Midbrain (tissue), 1 donor: Measurements from ENCODE around the gene P2RY2.

Source experiments
- DNase-seq: peaks from one replicate; lab custom pipeline; 2025; lab: John Stamatoyannopoulos, UW

Gene P2RY2

GRCh38 chr11:73218106-73218829 lies at the start of gene P2RY2:
Gene P2RY2 (plus strand): TSS chr11:73218281. CDS start chr11:73234160, 15,879 bp downstream.
- peak; percentile 17 for DNase-seq

DNA sequence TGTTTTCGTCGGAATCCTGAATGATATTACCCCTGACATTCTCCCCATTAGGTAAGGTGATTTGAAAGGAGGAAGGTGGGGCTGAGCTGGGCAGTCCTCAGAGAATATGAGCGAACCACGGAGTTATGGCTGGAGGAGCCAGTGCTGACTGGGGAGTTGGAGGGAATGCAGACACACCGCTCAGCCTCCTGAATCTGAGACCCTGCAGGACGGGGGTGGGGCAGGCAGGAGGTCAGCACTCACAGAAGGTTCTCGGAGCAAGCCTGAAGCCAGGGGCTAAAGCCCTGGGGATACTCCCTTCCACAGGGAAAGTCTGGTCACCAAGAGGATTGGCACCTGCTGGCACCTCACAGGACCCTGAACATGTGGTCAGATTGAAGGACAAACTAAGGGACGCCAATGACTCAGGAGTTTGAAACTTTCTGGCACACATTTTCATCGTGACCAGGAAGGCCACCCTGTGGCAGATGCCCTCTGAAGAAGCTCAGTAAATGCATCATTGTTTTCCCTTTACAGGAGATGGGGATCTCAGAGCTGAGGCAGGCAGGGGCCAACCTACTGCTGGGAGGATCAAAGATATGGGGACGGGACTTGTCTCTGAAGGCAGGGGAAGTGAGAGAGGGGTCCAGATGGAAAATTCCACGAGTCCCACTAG lies 49.0 kb upstream of the P2RY2 start:
- DNase-seq = no peak

DNA sequence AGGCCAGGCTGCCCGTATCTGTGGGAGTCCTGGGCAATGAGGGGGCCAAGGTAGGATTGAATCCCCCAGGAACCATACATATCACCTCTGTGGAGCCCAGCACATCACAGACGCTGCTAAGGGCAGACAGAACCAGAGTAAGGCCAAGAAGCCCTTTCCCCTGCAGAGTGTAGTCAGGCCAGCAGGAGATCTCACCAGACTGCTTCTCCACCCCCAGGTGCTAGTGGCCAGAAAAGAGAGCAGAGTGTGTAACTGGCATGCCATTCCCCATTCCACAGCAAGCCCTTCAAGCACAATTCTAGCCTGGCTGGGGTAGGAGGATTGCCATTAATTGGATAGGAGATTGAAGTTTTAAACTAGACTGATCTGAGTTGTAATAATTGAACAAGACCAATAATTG lies 47.9 kb upstream of the P2RY2 start:
- no peak for DNase-seq

GRCh38 chr11:73171436-73172161 lies 46.5 kb upstream of the P2RY2 start:
- DNase-seq = no peak

DNA sequence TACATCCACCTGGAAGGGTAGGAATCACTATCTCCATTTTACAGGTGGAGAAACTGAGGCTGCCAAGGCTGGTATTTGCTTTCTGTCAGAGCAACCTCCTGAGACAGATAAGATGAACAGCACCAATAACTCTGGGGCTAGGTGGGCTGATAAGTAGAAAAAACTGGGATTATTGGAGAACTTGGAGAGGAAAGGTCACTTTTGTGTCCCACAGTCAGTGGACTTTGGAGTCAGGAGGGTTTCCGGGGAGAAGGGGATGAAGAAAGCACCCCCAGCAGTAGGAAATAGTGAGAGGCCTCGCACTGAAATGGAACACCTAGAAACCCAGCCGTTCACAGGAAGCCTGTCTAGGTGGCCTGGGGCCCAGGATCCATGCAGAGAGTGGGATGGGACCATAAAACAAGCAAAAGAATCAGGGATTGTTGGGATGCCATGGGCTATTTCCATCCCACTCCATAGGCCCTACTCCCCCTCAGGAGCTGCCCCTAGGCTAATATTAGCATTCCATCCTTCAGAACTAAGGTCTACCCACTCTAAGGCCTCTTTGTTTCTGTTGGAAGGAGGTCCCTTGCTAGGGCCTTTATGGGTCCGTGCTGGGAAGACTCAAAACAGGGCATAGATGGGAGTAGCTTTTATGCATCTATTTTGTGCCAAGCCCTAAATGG lies 45.0 kb upstream of the P2RY2 start:
- DNase-seq = no peak

- DNase-seq = no peak
These were observed 44.2 kb upstream of the P2RY2 start for GRCh38 chr11:73173755-73174494.

- no peak for DNase-seq
These were observed 43.6 kb upstream of the P2RY2 start for GRCh38 chr11:73174495-73174791.

GRCh38 chr11:73175551-73176144 lies 42.4 kb upstream of the P2RY2 start:
- DNase-seq = no peak

DNA sequence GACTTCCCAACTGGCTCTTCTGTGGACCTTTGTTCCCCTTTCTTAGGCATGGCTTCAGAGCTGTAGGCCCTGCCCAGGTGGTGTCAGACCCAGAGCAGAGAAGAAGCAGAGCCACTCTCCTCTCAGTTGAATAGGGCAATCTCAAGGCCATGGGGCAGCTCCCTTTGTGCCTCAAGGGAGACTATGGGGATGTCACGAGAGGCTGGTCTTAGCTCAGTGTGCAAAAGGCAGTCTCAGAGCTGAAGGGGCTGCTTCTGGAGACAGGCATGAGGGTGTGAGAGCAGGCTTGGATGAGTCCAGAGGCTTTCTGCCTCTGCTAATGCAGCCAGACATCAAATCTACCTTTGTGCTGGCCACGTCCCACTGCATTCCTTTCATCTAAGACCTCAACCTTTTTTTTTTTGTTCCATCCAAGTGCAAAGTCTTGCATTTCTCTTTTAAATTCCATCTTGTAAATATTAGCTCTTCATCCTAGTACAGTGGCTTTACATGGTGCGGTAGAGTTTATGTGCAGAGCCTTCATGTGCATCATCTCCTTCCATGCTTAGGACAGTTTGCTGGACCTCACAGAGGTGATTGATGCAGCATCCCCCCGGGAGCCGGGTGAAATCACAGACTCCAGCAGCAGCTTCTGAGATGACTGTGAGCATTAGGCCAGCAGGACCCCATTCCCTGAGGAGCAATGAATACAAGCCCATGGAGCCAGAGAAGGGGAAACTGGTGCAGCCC lies 41.8 kb upstream of the P2RY2 start:
- DNase-seq = no peak

DNA sequence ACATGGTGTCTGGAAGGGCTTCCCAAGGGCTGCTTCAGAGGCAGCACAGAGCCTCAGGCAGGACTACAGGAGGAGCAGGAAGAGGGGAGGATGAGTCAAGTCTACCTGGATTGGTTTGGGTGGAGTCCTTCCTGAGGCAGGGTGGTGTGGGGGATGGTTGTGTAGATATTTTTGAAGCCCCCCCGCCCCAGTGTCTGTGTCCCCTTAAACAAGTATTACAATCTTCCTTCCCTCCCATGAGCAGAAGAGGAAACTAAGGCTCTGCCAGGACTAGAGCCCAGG lies 41.3 kb upstream of the P2RY2 start:
- DNase-seq = no peak

GRCh38 chr11:73177380-73177777 lies 40.7 kb upstream of the P2RY2 start:
- DNase-seq = peak; percentile 39

GRCh38 chr11:73177778-73178539 lies 40.1 kb upstream of the P2RY2 start:
- DNase-seq = peak; percentile 85

DNA sequence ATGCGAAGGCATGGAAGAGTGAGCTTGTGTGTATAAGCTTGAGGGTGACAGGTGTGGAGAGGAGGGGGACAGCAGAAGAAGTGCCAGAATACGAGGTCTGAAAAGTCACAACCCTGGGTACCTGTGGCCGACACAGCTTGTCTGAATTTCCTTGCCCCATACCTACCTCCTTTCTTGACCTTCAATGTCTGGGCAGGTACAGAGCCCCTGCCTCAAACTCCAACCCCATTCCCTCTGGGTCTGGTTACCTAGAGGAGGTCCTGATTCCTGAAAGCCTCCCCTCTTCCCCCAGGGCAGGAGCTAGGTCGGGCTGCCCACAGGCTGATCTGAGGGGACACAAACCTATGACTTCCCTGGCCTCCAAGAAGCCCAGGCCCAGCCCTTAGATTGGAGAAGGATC lies 39.4 kb upstream of the P2RY2 start:
- DNase-seq = no peak

DNA sequence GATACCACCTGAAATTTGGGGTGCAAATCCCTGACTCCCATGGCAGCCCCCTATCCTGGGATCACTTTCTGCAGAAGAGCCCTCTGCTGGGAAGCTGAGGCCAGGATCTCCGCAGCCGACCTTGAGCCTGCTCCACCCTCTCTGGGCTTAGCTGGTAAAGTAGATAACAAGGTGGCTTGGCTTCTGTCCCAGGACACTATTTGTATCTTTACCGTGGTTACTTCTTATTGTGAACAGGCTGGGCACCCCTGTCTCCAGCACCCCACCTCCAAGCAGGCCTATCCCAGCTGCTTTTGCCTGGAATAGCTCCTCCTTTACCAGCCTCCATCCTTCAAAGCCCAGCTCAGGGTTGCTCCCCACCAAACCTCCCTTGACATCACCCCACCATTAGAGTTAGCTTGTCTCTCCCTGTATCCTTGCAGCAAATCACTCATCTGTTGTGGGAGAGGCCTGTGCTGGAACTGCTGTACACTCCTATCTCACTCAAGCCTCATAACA lies 35.2 kb upstream of the P2RY2 start:
- DNase-seq = no peak

DNA sequence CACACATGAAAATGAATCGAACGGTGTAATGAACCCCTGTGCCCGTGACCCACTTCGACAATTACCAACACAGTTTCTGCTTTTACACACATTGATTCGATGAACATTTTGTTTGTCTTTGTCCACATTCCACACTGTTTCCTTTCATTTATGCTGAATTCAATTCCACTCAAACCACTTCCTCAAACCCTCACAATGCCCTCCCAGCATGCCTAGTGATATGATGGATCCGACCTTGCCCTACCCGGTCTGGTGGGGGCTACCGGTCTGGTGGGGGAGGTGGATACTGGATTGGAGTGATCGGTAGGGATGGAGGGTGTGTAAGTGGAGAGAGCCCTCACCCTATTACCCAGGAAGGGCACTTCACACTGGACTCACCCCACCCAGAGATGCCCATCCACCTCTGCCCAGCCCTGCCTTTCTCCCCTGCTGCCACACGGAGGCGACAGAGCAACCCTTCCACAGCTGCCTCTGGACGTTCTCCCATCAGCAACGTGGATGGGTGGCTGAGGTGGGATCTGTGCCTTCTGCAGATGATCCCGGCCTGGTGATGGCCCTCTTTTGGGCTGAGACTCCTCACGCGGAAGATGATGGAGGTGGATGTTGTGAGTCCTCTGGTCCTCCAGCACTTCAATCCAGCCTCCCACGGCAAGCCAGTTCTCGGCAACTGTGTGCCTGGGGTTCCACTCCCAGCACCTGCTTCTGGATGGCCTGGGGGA lies 33.0 kb upstream of the P2RY2 start:
- DNase-seq = peak; percentile 19

DNA sequence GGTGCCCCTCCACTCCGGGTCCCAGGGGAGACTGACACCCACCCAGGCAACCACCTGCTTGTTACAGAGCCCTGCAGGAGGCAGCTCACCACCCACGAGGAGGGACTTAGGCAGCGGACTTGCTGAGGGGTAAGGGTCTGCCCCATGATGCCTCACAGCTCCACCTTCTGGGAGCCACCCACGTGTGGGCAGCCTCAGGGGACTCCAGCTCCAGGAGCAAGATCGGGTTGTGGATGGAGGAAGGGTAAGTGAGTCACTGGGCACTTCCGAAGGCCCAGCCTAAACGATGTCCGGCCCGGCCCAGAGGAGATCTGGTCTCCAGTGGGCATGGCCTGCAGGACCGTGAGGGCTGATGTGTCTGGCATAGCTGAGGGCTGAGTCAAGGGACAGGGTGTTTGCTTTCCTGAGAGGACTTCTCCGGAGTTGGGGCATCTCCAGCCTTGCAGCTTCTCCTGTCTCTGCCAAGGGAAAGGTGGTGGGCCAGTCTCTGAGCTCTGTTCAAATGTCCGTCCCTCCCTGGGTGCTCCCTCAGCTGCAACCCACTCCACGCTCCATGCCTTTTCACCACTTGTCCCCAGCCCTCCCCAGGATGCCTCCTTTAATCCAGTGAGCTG lies 32.3 kb upstream of the P2RY2 start:
- no peak for DNase-seq

- no peak for DNase-seq
These were observed 31.7 kb upstream of the P2RY2 start for GRCh38 chr11:73186294-73186850.

DNA sequence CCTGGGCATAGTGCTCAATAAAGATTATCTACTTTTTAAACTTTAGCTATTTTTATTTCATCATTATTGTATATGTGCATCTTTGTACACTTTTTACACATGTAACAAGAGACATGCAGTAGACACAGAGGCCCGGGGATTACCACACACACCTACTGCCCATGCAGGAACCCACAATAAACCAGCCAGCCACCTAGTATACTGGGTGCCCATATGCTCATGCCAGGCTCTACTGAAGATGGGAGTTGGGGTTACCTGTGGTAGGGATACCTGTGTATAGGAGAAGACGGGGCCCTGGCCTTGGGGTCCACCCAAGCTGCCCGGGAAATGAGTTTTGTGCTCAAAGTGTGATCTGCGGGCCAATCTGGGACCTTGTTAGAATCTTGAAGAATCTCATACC lies 31.2 kb upstream of the P2RY2 start:
- no peak for DNase-seq

DNA sequence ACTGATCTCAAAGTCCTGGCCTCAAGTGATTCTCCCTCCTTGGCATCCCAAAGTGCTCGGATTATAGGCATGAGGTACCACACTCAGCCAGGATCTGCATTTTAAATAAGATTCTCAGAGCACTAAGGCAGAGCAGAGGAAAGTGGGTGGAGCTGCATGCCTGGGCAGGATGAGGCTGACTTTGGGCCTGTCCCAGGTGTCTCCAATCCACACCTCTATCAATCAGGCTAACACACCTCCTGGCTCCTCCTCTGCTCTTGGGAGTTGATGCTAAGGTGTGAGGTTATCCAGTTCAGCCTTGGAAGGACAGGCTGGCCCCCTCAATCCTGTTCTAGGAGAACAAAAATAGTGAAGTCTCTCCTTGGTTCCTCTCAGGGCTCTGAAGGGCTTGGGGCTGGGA lies 30.2 kb upstream of the P2RY2 start:
- DNase-seq = no peak
